HG02763 (cell line): ENCODE results near the gene MMP3.

ENCODE experiments used
- ATAC-seq: cut with Tn5 transposase; IDR thresholded peaks from one replicate; pipeline ENCODE4 v1.9.1; 2021; ENCODE audit warnings: mild to moderate bottlenecking, moderate library complexity; ENCODE audit not compliant: unreplicated experiment

MMP3 gene

GRCh38 chr11:102792604-102793003 lies 50.8 kb downstream of the MMP3 start:
- ATAC-seq: no peak

- no peak for ATAC-seq
Measured at GRCh38 chr11:102791271-102792036, 52.0 kb downstream of the MMP3 start.

GRCh38 chr11:102788334-102788995 lies 54.9 kb downstream of the MMP3 start:
- ATAC-seq: no peak
